PC-9 (cell line): Measurements from ENCODE around the gene CHRM1.

ENCODE experiments used
- EZH2 ChIP-seq: fragments of 200-600 bp; sonication (generic); IDR thresholded peaks from 2 replicates; pipeline ENCODE4 v1.8.0; 2017; ENCODE audit warnings: antibody characterized with exemption, low read depth
- TF ChIP-seq, protein P1 (sequence below): fragments of 200-600 bp; sonication (generic); conservative IDR thresholded peaks from 2 replicates; pipeline ENCODE4 v1.6.1; 2017; ENCODE audit warnings: mixed run types, antibody characterized with exemption, mild to moderate bottlenecking, moderate library complexity

DNA sequence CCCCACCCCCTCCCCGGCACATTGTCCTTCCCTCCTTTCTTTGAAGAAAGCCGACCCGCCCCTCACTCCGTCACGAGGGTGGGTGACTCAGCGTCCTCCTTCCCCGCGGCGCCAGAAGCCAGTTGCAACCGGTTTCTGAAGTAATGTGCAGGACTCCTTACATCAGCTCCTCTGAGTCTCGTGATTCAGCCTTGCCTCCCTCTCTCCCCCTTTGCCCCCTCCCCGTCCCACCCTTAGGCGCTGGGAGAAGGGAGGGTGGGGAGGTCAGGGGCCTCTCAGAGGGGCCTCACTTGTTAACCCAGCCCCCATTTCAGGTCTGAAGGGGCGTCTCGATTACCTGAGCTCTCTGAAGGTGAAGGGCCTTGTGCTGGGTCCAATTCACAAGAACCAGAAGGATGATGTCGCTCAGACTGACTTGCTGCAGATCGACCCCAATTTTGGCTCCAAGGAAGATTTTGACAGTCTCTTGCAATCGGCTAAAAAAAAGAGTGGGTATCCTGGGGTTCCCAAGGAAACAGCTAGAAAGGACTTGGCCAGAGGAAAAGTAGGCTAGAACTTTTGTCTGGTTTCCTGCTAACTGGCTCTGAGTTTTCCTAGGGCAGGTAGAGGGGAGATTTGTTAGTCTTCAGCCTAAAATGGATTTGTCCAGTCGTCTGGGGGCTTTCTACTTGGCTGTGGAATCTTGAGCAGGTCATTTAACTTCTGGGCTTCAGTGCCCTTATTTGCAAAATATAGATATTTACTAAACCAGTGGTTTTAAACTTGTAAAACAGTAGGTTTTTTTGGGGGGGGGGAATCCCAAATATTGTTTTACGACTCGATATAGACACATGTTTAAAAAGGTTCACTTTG, 39.4 kb downstream of the CHRM1 start:
- TF ChIP-seq, protein P1, sequence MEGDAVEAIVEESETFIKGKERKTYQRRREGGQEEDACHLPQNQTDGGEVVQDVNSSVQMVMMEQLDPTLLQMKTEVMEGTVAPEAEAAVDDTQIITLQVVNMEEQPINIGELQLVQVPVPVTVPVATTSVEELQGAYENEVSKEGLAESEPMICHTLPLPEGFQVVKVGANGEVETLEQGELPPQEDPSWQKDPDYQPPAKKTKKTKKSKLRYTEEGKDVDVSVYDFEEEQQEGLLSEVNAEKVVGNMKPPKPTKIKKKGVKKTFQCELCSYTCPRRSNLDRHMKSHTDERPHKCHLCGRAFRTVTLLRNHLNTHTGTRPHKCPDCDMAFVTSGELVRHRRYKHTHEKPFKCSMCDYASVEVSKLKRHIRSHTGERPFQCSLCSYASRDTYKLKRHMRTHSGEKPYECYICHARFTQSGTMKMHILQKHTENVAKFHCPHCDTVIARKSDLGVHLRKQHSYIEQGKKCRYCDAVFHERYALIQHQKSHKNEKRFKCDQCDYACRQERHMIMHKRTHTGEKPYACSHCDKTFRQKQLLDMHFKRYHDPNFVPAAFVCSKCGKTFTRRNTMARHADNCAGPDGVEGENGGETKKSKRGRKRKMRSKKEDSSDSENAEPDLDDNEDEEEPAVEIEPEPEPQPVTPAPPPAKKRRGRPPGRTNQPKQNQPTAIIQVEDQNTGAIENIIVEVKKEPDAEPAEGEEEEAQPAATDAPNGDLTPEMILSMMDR: no peak
- no peak for TF ChIP-seq EZH2
